A673 (cell line): ENCODE data around the gene CHST15.

Experiments used
- CTCF ChIP-seq: fragments of 300-800, 200-600 bp; sonication (generic); conservative IDR thresholded peaks from 2 replicates; pipeline ENCODE4 v1.5.1; 2017; ENCODE audit warnings: low read depth, mild to moderate bottlenecking, antibody characterized with exemption, low read length, moderate library complexity, mixed read lengths
- EZH2 ChIP-seq: fragments of 200-600 bp; sonication (generic); IDR thresholded peaks from 2 replicates; pipeline ENCODE4 v1.6.1; 2017; ENCODE audit warnings: borderline replicate concordance, low read depth, mild to moderate bottlenecking, mixed read lengths, antibody characterized with exemption, low read length; ENCODE audit not compliant: poor library complexity, severe bottlenecking

- TF ChIP-seq CTCF (no peak), EZH2 (no peak)
These were observed 48.8 kb upstream of the CHST15 start for GRCh38 chr10:124142006-124142739.
